WTC11 (cell line): ENCODE data around the gene EFCAB12. TPM values are rescaled to one million over a fixed set of nuclear protein-coding genes. Genes with fewer than 3 reads are reported as not detected.

ENCODE experiments used
- ATAC-seq: fragments of 200-7000 bp; cut with Tn5 transposase; 2 replicates; pipeline ENCODE4 v1.10.0; 2021; ENCODE audit warnings: mild to moderate bottlenecking, moderate library complexity
- CTCF ChIA-PET: fragments of 300-600 bp; sonication (Branson Sonifier 250); formaldehyde crosslinking; loops from one replicate; lab custom pipeline; 2021; ENCODE audit warnings: antibody characterized with exemption; lab: Charles Lee
- POLR2A ChIA-PET: fragments of 350-600 bp; sonication (Branson Sonifier 250); formaldehyde crosslinking; loops from one replicate; lab custom pipeline; 2021; ENCODE audit warnings: antibody characterized with exemption; lab: Charles Lee
- DNase-seq: peaks from one replicate; pipeline ENCODE4 v3.0.0; 2021; ENCODE audit warnings: low spot score
- H3K27ac Mint-ChIP-seq: 2 replicates; pipeline ENCODE4 v1.8.0; 2021; ENCODE audit warnings: mixed read lengths
- H3K27me3 Mint-ChIP-seq: 2 replicates; pipeline ENCODE4 v1.8.0; 2021; ENCODE audit warnings: low read depth, mild to moderate bottlenecking, moderate library complexity, mixed read lengths
- H3K36me3 Mint-ChIP-seq: 2 replicates; pipeline ENCODE4 v1.8.0; 2021; ENCODE audit warnings: mixed read lengths
- H3K4me1 Mint-ChIP-seq: 2 replicates; pipeline ENCODE4 v1.8.0; 2022; ENCODE audit warnings: mixed read lengths
- H3K4me3 Mint-ChIP-seq: 2 replicates; pipeline ENCODE4 v1.8.0; 2021; ENCODE audit warnings: mild to moderate bottlenecking, moderate library complexity, mixed read lengths
- H3K9me3 Mint-ChIP-seq: 2 replicates; pipeline ENCODE4 v1.8.0; 2021; ENCODE audit warnings: mixed read lengths
- AFF4 ChIP-seq: sonication (generic); formaldehyde crosslinking; IDR thresholded peaks from 2 replicates; pipeline ENCODE4 v1.8.1; 2023; ENCODE audit warnings: mild to moderate bottlenecking, missing genetic modification reagents, borderline replicate concordance
- ARID4B ChIP-seq: sonication (generic); formaldehyde crosslinking; IDR thresholded peaks from 2 replicates; pipeline ENCODE4 v1.8.0; 2023; ENCODE audit warnings: missing genetic modification reagents, mild to moderate bottlenecking, borderline replicate concordance
- ATF2 ChIP-seq: sonication (generic); formaldehyde crosslinking; IDR thresholded peaks from 2 replicates; pipeline ENCODE4 v1.8.1; 2022; ENCODE audit warnings: low read depth, missing genetic modification reagents, borderline replicate concordance
- CDX4 ChIP-seq: fragments of 250-450 bp; sonication (Bioruptor Pico); IDR thresholded peaks from 2 replicates; pipeline ENCODE4 v1.9.0; 2021; ENCODE audit warnings: moderate library complexity, mild to moderate bottlenecking, inconsistent platforms, borderline replicate concordance
- GTF2I ChIP-seq: fragments of 250-450 bp; sonication (Bioruptor Pico); conservative IDR thresholded peaks from 2 replicates; pipeline ENCODE4 v1.4.0; 2021; ENCODE audit warnings: mild to moderate bottlenecking
- IRF2 ChIP-seq: sonication (generic); formaldehyde crosslinking; IDR thresholded peaks from 2 replicates; pipeline ENCODE4 v1.8.0; 2022; ENCODE audit warnings: low read depth, missing genetic modification reagents, borderline replicate concordance
- MLX ChIP-seq: sonication (generic); formaldehyde crosslinking; IDR thresholded peaks from 2 replicates; pipeline ENCODE4 v1.8.1; 2023; ENCODE audit warnings: mild to moderate bottlenecking, missing genetic modification reagents, moderate library complexity
- NR3C1 ChIP-seq: sonication (generic); formaldehyde crosslinking; conservative IDR thresholded peaks from 2 replicates; pipeline ENCODE4 v1.8.1; 2023; ENCODE audit warnings: low read depth, mild to moderate bottlenecking, missing genetic modification reagents
- OVOL2 ChIP-seq: fragments of 250-450 bp; sonication (Bioruptor Pico); IDR thresholded peaks from 2 replicates; pipeline ENCODE4 v1.9.0; 2021; ENCODE audit warnings: mild to moderate bottlenecking, borderline replicate concordance
- PRRX2 ChIP-seq: fragments of 250-450 bp; sonication (Bioruptor Pico); IDR thresholded peaks from 2 replicates; pipeline ENCODE4 v1.8.0; 2021; ENCODE audit warnings: mild to moderate bottlenecking
- RORB ChIP-seq: fragments of 250-450 bp; sonication (Bioruptor Pico); IDR thresholded peaks from 2 replicates; pipeline ENCODE4 v1.9.0; 2021; ENCODE audit warnings: mild to moderate bottlenecking
- STAT6 ChIP-seq: sonication (generic); formaldehyde crosslinking; conservative IDR thresholded peaks from 2 replicates; pipeline ENCODE4 v1.8.1; 2023; ENCODE audit warnings: mild to moderate bottlenecking, low read depth, missing genetic modification reagents, moderate library complexity
- TEAD1 ChIP-seq: sonication (generic); formaldehyde crosslinking; IDR thresholded peaks from 2 replicates; pipeline ENCODE4 v1.8.0; 2022; ENCODE audit warnings: mild to moderate bottlenecking, missing genetic modification reagents
- ZBTB43 ChIP-seq: sonication (generic); formaldehyde crosslinking; IDR thresholded peaks from 2 replicates; pipeline ENCODE4 v1.8.1; 2023; ENCODE audit warnings: mild to moderate bottlenecking, missing genetic modification reagents
- ZNF138 ChIP-seq: sonication (generic); formaldehyde crosslinking; conservative IDR thresholded peaks from 2 replicates; pipeline ENCODE4 v1.8.1; 2022; ENCODE audit warnings: mild to moderate bottlenecking, moderate library complexity, missing genetic modification reagents
- ZNF219 ChIP-seq: sonication (generic); formaldehyde crosslinking; IDR thresholded peaks from 2 replicates; pipeline ENCODE4 v1.8.0; 2023; ENCODE audit warnings: missing genetic modification reagents, mild to moderate bottlenecking, borderline replicate concordance
- ZNF396 ChIP-seq: fragments of 250-450 bp; sonication (Bioruptor Pico); IDR thresholded peaks from 2 replicates; pipeline ENCODE4 v1.8.0; 2021; ENCODE audit warnings: mild to moderate bottlenecking, moderate library complexity, borderline replicate concordance
- total RNA-seq: library from RNA; stranded (reverse); gene quantifications from 3 replicates; pipeline ENCODE4 v1.2.3, GENCODE V29; 2021

Gene EFCAB12
- total RNA-seq, 1 experiment from 2014 or later, result 0.20 TPM

GRCh38 chr3:129467932-129468331 lies 39.5 kb upstream of the EFCAB12 start:
- peaks cover 5% of the 10 kb centered on the region for H3K36me3 Mint-ChIP-seq
- TF ChIP-seq AFF4 (CRISPR knock-in tag), result no peak
- POLR2A ChIA-PET, result no interaction called here
- CTCF ChIA-PET, result interaction anchor here (1.2 kb wide), 1 partner anchor 22 kb away, joined by 4 read pairs; no protein-coding TSS in a partner anchor
- H3K9me3 Mint-ChIP-seq, result no peaks in the 10 kb centered on the region
- H3K27me3 Mint-ChIP-seq, result no peaks in the 10 kb centered on the region
- no peak overlapping the region for H3K4me3 Mint-ChIP-seq
- DNase-seq (no peak), ATAC-seq (no peak)
- H3K27ac Mint-ChIP-seq, result no peak overlapping the region
- H3K4me1 Mint-ChIP-seq, result no peaks in the 10 kb centered on the region

GRCh38 chr3:129463716-129464115 lies 35.3 kb upstream of the EFCAB12 start:
- CTCF ChIA-PET, result no interaction called here
- no peaks in the 10 kb centered on the region for H3K4me1 Mint-ChIP-seq
- no peaks in the 10 kb centered on the region for H3K9me3 Mint-ChIP-seq
- no peak for TF ChIP-seq ARID4B (CRISPR knock-in tag)
- no peak for TF ChIP-seq PRRX2 (CRISPR knock-in tag)
- TF ChIP-seq CDX4 (CRISPR knock-in tag), result no peak
- no peak for TF ChIP-seq ZBTB43 (CRISPR knock-in tag)
- TF ChIP-seq OVOL2 (CRISPR knock-in tag), result no peak
- no peak for TF ChIP-seq ATF2 (CRISPR knock-in tag)
- ATAC-seq, result no peak
- POLR2A ChIA-PET, result no interaction called here
- no peaks in the 10 kb centered on the region for H3K27me3 Mint-ChIP-seq
- H3K4me3 Mint-ChIP-seq, result no peak overlapping the region
- no peaks in the 10 kb centered on the region; the same call in 1 of the 2 replicates for H3K36me3 Mint-ChIP-seq
- no peak overlapping the region for H3K27ac Mint-ChIP-seq
- no peak for DNase-seq

- ChIA-PET CTCF (no interaction called here), POLR2A (no interaction called here)
- no peaks in the 10 kb centered on the region; the same call in 1 of the 2 replicates for H3K36me3 Mint-ChIP-seq
- H3K4me1 Mint-ChIP-seq, result no peaks in the 10 kb centered on the region
- no peaks in the 10 kb centered on the region for H3K9me3 Mint-ChIP-seq
- no peaks in the 10 kb centered on the region for H3K27me3 Mint-ChIP-seq
- H3K27ac Mint-ChIP-seq, result no peak overlapping the region
- H3K4me3 Mint-ChIP-seq, result no peak overlapping the region
- DNase-seq, result no peak
- no peak for ATAC-seq
- TF ChIP-seq ZNF138 (CRISPR knock-in tag) (no peak), TEAD1 (no peak), NR3C1 (no peak), MLX (CRISPR knock-in tag) (no peak), STAT6 (CRISPR knock-in tag) (no peak), ZNF396 (CRISPR knock-in tag) (no peak), ZNF219 (no peak), RORB (CRISPR knock-in tag) (no peak), GTF2I (CRISPR knock-in tag) (no peak), IRF2 (CRISPR knock-in tag) (no peak)
Measured at GRCh38 chr3:129463094-129463493, 34.7 kb upstream of the EFCAB12 start.
